ENCODE data around the gene STMN3.
"Not testable (repeated sequence)": the region's sequence is repeated elsewhere in the genome, so short reads cannot be mapped to it uniquely, and the experiment has no call there.

Gene STMN3

GRCh38 chr20:63657937-63658748 lies 4.9 kb upstream of the STMN3 start, which contains the start of gene RTEL1:
Gene RTEL1, plus strand, starts transcription at chr20:63658312. Its CDS starts 1,091 bp downstream, at chr20:63659403.
- peak; percentile 77 to 80 for DNase-seq (ENCODE audit: low read depth in 2 of 2, low spot score in 1 of 2)

GRCh38 chr20:63657260-63657936 lies 4.2 kb upstream of the STMN3 start:
- DNase-seq (ENCODE audit: low read depth in 2 of 2, low spot score in 1 of 2), result no peak

- DNase-seq (ENCODE audit: low read depth in 2 of 2, low spot score in 1 of 2), result no peak
Observed at GRCh38 chr20:63656451-63656850, 3.2 kb upstream of the STMN3 start.

GRCh38 chr20:63655249-63655648 lies 2.0 kb upstream of the STMN3 start:
- DNase-seq (ENCODE audit: low read depth in 2 of 2, low spot score in 1 of 2), result no peak

GRCh38 chr20:63653974-63654668 lies 897 bp upstream of the STMN3 start:
- no peak for DNase-seq (ENCODE audit: low read depth in 2 of 2, low spot score in 1 of 2)

GRCh38 chr20:63652192-63652980 lies 838 bp downstream of the STMN3 start:
- no peak for DNase-seq (ENCODE audit: low read depth in 2 of 2, low spot score in 1 of 2)

- no peak for DNase-seq (ENCODE audit: low read depth in 2 of 2, low spot score in 1 of 2)
Observed at GRCh38 chr20:63651942-63652191, 1.4 kb downstream of the STMN3 start.

GRCh38 chr20:63650486-63650885 lies 2.7 kb downstream of the STMN3 start:
- DNase-seq (ENCODE audit: low read depth in 2 of 2, low spot score in 1 of 2), result not testable (repeated sequence)

GRCh38 chr20:63648895-63649589 lies 4.2 kb downstream of the STMN3 start:
- no peak for DNase-seq (ENCODE audit: low read depth in 2 of 2, low spot score in 1 of 2)

GRCh38 chr20:63648190-63648589 lies 5.0 kb downstream of the STMN3 start:
- DNase-seq (ENCODE audit: low read depth in 2 of 2, low spot score in 1 of 2), result no peak

- DNase-seq (ENCODE audit: low read depth in 2 of 2, low spot score in 1 of 2), result no peak
Observed at GRCh38 chr20:63645218-63645617, 8.0 kb downstream of the STMN3 start.

- DNase-seq (ENCODE audit: low read depth in 2 of 2, low spot score in 1 of 2), result no peak
Observed at GRCh38 chr20:63643946-63644345, 9.3 kb downstream of the STMN3 start.

- no peak for DNase-seq (ENCODE audit: low read depth in 2 of 2, low spot score in 1 of 2)
Observed at GRCh38 chr20:63643499-63643898, 9.7 kb downstream of the STMN3 start.

- no peak for DNase-seq (ENCODE audit: low read depth in 2 of 2, low spot score in 1 of 2)
Observed at GRCh38 chr20:63642527-63643247, 10.5 kb downstream of the STMN3 start.

GRCh38 chr20:63641792-63642523 lies 11.3 kb downstream of the STMN3 start:
- peak; percentile 95 to 97 for DNase-seq (ENCODE audit: low read depth in 2 of 2, low spot score in 1 of 2)

GRCh38 chr20:63641146-63641791 lies 12.0 kb downstream of the STMN3 start:
- DNase-seq (ENCODE audit: low read depth in 2 of 2, low spot score in 1 of 2), result no peak

GRCh38 chr20:63640686-63641085 lies 12.5 kb downstream of the STMN3 start:
- not testable (repeated sequence) for DNase-seq (ENCODE audit: low read depth in 2 of 2, low spot score in 1 of 2)

- DNase-seq (ENCODE audit: low read depth in 2 of 2, low spot score in 1 of 2), result no peak
Observed at GRCh38 chr20:63640086-63640485, 13.1 kb downstream of the STMN3 start.

All from stimulated activated CD8-positive, alpha-beta memory T cell treated with anti-CD3 and anti-CD28 coated beads, Interleukin-4, amount 100 ng/mL, for 1 hour (primary cell).